Stimulated activated CD8-positive, alpha-beta memory T cell treated with anti-CD3 and anti-CD28 coated beads, Interleukin-4, amount 100 ng/mL, for 1 hour (primary cell): ENCODE data around the gene SP1.
"Not testable (repeated sequence)": the region's sequence is repeated elsewhere in the genome, so short reads cannot be mapped to it uniquely, and the experiment has no call there.

ENCODE experiments used
- DNase-seq, 2 donors: peaks; one replicate each; pipeline ENCODE4 v3.0.0-alpha.2; 2020; ENCODE audit warnings: low read depth in 2 of 2, low spot score in 1 of 2

SP1 gene

DNA sequence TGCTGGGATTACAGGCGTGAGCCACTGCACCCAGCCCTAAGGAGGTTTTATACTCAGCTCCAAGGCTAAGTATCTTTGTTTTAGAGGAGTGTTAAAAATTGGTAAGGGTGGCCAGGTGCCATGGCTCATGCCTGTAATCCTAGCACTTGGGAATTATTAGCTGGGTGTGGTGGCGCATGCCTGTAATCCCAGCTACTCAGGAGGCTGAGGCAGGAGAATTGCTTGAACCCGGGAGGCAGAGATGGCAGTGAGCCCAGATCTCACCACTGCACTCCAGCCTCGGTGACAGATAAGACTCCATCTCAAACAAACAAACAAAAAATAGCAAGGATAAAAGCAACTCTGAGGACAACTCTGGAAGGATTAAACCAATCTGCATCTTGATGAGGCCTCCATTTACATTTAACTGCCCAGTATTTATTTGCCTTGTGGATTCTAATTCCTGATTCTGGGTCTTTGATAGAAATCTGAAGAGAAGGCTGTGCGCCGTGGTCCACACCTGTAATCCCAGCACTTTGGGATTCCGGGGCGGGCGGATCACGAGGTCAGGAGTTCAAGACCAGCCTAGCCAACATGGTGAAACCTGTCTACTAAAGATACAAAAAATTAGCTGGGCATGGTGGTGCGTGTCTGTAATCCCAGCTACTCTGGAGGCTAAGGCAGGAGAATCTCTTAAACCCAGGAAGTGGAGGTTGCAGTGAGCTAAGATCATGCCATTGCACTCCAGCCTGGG lies 64.8 kb downstream of the SP1 start:
- not testable (repeated sequence) for DNase-seq

GRCh38 chr12:53450936-53451335 lies 71.0 kb downstream of the SP1 start:
- DNase-seq, result no peak

DNA sequence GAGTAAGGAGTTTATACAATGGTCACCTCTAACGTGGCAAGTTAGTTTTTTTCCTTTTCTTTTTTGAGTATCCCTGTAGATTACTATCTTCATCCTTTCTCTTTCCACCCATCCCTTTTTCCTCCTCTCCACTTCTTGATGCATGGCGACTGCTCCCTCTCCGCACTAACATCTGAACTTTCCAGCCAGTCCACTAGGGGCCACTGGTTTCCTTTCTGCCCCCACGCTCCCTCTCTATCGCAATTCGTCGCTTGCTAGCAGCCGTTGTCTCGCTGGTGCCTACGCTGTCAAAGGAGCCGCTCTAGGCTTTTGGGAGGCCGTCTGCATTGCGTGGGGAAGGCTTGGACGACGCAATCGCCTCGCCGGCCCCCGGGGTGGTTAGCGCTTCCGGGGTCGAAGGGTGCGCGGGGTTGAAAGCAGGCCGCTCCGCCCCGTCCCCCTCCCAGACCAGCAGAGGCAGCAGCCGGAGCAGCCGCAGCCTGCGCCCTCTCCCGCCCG lies 71.7 kb downstream of the SP1 start, which contains the start of gene PCBP2:
Gene PCBP2 (plus strand): TSS at position 442 of the 498 bp plus-strand sequence. CDS start 2,699 bp downstream, outside the sequence.
- DNase-seq, result peak; percentile 88 to 95

- peak; percentile 49 to 65 for DNase-seq
These were observed 72.4 kb downstream of the SP1 start for GRCh38 chr12:53452159-53453077.

DNA sequence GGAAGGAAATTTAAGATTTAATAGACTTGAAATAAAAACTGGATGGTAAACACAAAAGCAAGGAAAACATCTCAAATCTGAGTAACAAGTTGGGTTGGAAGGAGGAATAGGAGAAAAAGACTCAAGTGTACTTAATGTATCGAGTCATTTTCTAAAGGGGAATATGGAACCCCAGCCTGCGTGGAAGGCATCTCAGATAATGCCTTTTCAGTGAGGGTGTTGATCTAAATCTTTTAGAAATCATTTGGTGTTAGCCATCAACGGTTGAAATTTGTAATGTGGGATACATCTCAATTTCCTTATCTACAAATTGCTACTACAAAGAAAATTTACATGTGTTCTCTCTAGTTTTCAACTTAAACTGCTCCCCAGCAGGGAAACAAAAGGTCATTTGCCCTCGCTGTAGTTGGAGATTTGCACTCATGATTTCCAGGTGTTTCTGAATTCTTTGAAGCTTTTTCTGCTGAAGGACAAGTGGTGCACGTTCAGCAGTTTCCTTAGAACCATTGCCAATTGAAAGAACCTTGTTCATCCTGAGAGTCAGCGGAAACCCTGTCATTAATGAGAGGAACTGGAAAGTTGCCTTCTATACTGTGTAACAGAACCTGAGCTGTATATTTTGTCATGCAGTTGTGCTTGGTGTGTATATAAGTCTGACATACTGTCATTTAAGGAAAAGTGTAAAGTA lies 74.1 kb downstream of the SP1 start:
- DNase-seq, result no peak

GRCh38 chr12:53454707-53455106 lies 74.7 kb downstream of the SP1 start:
- DNase-seq, result no peak

DNA sequence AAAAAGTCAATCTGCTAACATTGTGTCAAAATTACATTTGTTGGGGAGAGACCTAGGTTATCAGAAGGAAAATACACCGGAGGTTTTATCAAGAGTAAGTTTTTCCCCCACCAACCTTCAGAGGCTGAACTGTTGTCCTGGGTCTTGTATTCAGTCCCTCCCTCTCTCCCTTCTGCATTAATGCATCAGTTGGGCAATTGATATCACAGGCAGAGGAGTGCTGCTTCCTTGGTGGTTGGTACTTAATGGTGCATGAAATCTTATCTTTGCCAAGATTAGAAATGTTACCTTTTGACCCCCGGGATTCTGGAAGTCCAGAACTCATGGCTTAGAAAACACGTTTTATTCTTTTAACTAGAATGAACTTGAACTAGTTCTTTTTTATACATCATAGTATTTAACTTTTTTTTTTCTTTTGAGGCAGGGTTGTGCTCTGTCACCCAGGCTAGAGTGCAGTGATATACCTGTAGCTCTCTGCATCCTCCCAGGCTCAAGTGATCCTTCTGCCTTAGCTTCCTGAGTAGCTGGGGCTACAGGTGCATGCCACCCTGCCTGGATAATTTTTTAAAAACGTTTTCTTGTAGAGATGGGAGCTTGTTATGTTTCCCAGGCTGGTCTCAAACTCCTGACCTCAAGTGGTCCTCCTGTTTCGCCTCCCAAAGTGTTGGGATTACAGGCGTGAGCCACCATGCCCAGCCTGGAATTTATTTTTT lies 76.8 kb downstream of the SP1 start:
- DNase-seq, result no peak

DNA sequence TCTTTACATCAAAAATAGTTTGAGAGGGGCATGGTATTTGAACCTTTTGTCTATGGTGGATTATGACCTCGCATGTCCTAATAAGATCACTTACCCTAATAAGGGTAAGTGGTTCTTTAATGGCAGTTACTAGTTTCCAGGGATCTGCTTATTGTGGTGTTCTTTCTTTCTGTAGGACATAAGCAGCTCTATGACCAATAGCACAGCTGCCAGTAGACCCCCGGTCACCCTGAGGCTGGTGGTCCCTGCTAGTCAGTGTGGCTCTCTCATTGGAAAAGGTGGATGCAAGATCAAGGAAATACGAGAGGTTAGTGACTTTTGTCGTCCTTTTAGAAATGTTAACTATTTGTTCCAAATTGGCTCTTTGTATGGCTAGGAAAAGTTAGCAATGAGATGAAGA lies 79.1 kb downstream of the SP1 start:
- DNase-seq, result no peak

- DNase-seq, result no peak
These were observed 81.1 kb downstream of the SP1 start for GRCh38 chr12:53461059-53461458.

DNA sequence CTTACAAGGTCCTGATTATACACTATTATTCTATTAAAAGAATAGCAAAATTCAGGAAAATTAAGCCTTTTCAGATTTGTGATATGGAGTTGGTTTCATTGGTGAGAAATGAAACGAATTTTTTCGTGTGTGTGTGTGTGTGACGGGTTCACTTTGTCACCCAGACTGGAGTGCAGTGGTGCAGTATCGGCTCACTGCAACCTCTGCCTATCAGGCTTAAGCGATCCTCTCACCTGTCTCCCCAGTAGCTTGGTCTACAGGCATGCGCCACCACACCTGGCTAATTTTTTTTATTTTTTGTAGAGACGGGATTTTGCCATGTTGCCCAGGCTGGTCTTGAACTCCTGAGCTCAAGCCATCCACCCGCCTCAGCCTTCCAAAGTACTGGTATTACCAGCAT lies 81.6 kb downstream of the SP1 start:
- DNase-seq, result no peak

DNA sequence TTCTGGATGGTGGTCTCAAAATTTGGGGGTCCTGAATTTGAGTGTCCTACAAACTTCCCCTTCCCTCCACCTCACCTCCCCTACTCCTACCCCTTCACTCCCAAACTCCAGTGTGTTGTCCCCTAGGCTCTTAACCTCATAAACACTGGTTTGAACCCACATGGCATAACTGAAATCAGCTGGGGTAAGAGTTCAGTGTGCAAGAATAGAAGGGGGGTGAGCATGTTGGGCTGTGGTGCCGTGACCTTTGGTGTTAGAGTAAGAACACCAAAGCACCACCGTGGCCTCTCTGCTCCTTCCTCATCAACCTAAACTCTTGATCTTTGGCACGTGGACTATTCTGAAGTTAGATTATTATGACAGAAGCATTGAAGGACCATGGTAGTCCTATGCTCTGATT lies 83.0 kb downstream of the SP1 start:
- DNase-seq, result no peak

- DNase-seq, result no peak
These were observed 84.0 kb downstream of the SP1 start for GRCh38 chr12:53463802-53464560.

DNA sequence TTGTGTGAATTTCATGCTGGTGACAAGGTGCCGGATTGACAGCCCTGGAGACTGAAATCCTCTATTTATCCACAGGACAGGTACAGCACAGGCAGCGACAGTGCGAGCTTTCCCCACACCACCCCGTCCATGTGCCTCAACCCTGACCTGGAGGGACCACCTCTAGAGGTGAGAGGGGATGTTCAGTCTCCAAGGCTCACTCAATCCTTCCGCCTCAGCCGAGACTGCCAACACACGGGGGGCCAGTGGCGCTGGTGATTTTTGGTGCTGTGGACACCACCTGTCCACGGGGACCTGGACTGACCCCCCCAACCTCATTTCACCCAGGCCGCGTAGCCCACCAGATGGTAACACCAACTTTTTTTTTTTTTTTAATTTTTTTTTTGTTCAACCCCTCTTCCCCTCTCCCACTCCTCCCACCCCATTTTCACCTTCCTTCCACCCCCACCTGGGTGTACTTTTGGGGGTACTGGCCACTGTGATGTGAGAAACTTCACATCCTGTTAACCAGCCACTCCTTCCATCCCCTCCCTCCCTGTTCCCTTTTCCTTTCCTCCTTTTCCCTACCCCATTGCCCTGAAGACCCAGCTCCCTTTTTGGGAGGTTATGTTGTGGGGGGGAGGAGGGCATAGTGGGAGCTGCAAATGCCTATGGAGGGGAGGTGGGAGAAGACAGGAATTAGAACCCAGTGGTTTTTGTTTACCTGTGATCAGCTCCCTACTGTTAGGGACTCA lies 84.9 kb downstream of the SP1 start:
- no peak for DNase-seq

DNA sequence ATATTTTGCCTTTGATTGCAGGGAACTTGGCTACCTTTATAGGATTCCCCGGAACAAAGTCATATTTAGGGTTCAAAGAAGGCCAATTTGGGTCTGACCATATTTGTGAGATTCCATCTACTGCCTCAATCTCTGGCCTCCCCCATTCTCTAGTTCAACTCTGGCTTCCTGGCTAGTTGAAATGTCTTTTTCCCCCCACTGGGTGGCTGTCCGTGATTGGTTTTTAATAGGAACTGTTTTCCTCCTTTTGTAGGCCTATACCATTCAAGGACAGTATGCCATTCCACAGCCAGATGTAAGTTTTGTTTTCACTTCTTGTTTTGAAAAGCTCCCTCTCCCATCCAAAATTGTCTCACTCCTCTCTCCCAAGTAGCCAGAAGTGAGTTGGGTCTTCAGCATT lies 85.7 kb downstream of the SP1 start:
- DNase-seq, result no peak
